Activated CD8-positive, alpha-beta memory T cell treated with anti-CD3 and anti-CD28 coated beads, Interleukin-2, amount 50 U/mL, for 4 hours (primary cell): Measurements from ENCODE around the gene TIGIT.

Experiments used
- DNase-seq: peaks from one replicate; pipeline ENCODE4 v3.0.0-alpha.2; 2020

The TIGIT gene

GRCh38 chr3:114356066-114356465, 62.2 kb downstream of the TIGIT start:
- no peak for DNase-seq

DNA sequence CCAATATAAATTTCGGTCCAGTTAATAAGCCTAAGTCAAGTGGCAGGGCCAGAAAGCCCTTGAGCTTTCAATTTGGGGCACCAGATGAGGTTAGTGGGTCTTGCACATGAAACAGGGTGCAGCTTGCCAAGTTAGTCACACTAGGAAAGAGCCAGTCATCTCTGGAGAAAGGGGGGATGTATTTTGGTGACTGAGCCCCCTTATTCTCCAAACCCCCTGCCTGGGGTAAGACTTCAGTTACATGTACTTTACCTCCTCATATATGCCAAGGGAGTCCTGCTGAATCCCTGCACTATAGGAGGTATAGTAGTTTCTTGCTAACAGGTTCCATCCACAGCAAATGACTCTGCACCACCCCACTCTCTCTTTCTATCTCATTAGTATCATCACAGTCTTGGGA, 62.7 kb downstream of the TIGIT start:
- DNase-seq = no peak
